GM13977 (cell line): Measurements from ENCODE around the gene PLBD2.

Experiments
- DNase-seq: peaks from one replicate; pipeline ENCODE4 v3.0.0; 2012; ENCODE audit warnings: low spot score
- CTCF ChIP-seq: IDR thresholded peaks from 2 replicates; pipeline ENCODE4 v1.5.1; 2012; ENCODE audit warnings: mild to moderate bottlenecking, control low read depth; ENCODE audit not compliant: insufficient read depth; ENCODE audit errors: extremely low read depth, missing control alignments
- in situ Hi-C: fragments of 300-500 bp; cut with MboI; formaldehyde crosslinking; loops from one replicate; pipeline ENCODE4 v1.12.0; 2022; ENCODE audit warnings: low sequenced_read_pairs, low pct_unique_long_range_greater_than_20kb, mixed read lengths, inconsistent platforms; ENCODE audit not compliant: unreplicated experiment

Gene PLBD2

GRCh38 chr12:113328368-113328889, 30.0 kb upstream of the PLBD2 start:
- in situ Hi-C loops = no loop called here
- TF ChIP-seq CTCF = no peak
- DNase-seq = no peak

GRCh38 chr12:113329022-113329790, 29.2 kb upstream of the PLBD2 start:
- DNase-seq = no peak
- in situ Hi-C loops = no loop called here
- TF ChIP-seq CTCF = no peak

- in situ Hi-C loops = no loop called here
- TF ChIP-seq CTCF = no peak
- DNase-seq = no peak
These were observed 28.5 kb upstream of the PLBD2 start for GRCh38 chr12:113329791-113330417.

GRCh38 chr12:113330505-113330904, 27.9 kb upstream of the PLBD2 start:
- DNase-seq = no peak
- in situ Hi-C loops = no loop called here
- no peak for TF ChIP-seq CTCF

GRCh38 chr12:113332688-113333417, 25.5 kb upstream of the PLBD2 start:
- DNase-seq = no peak
- in situ Hi-C loops = no loop called here

More at GRCh38 chr12:113332688-113333417, 25.5 kb upstream of the PLBD2 start:
- no peak for TF ChIP-seq CTCF
